Stimulated activated naive CD8-positive, alpha-beta T cell treated with anti-CD3 and anti-CD28 coated beads, Interleukin-15, Interleukin-2, amounts not matched to agents 100 U/mL and 50 U/mL, for 24 hours (primary cell): Measurements from ENCODE around the gene DNPEP.

Experiments used
- ATAC-seq: fragments of 150-1000 bp; cut with Tn5 transposase; one replicate; pipeline ENCODE4 v1.10.0; 2021
- DNase-seq: peaks from one replicate; pipeline ENCODE4 v3.0.0; 2021

The DNPEP gene

DNA sequence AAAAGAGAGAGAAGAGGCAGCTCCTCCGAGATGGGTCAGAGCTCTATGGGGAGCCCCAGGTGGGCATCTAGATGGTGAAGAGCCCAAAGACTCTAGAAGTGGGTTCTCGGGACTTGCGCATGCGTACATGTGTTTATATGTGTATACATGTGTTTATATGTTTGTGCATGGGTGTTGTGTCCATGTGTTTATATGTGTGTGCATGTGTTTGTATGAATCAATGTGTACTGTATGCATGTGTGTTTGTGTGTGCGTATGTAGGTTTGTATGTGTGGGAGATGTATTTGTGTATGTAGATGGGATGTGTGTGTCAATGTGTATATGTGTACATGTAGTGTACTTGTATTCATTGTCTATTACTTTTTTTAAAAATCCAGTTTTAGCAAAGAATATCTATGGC is 25.6 kb downstream of the DNPEP start:
- DNase-seq (no peak), ATAC-seq (no peak)

DNA sequence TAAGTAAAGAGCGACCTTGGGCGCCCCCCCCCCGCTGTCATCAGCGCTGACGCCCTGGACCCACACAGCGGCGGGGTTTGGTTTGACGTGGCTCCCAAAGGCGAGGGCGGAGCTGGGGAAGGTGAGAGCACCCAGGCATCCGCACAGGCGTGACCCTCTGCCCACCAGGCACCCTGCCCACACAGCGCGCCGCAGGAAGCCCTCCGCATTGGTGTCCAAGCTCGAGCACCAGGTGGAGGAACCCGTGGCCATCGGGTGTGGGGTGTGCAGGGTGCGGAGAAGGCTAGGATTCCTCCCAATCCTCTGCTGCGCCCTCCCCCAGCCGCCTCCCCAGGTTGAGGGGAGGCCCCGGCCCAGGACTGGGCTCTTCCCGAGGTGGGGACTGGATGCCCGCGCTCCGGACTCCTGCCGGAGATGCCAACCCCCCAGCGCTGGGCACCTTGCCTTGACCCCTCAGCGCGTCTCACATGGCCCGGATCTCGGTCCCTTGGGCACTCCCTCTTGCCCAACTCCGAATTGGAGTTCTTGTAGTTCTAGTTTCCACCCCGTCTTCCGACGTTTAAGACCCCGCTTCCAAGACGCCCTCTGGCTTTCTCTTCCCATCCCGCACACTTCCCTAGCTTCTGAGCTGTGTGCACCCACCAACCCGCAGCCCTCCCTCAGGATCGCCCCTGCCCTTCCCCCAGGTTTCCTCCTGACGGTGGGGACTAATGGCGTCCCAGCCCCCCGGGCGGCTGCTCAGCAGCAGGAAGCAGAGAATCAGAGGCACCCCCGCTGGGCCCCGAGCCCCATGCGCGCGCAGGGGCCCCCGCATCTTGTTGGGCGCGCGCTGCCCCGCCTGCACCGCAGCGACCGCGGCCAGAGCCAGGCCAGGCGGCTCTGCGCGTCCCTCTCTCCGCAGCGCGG is 29.3 kb downstream of the DNPEP start:
- ATAC-seq (peak; percentile 76), DNase-seq (peak; percentile 29)

DNA sequence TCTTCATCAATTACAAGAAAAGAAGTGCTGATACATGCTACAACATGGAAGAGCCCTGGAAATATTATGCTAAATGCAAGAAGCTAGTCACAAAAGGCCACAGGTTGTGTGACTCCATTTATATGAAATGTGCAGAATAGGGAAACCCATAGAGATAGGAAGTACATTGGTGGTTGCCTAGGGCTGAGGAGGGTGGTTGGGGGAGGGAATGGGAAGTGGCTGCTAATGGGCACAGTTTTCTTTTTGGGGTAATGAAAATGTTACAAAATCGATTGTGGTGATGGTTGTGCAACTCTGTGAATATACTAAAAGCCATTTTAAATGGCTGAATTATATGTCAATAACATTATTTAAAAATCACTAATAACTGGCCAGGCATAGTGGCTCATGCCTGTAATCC is 30.9 kb downstream of the DNPEP start:
- no peak for DNase-seq
- ATAC-seq = no peak

DNA sequence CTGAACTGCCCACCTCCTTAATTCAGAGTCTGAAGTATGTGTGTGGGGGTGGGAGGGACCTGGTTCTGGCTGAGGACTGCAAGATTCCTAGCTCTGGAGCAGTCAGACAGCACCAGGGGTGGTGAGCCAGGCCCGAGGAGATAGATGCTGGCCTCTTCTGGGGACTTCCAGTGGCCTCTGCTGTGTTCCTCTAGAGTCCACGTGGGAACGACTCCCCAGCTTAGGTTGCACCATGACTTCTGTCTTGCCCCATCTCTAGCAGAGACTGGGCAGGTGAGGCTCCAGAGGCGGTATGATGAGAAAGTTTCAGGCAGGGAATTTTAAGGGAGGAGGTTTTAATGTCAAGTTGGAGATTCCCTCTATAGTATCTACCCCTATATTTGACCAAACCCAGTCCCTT is 33.1 kb downstream of the DNPEP start:
- ATAC-seq = no peak
- no peak for DNase-seq

DNA sequence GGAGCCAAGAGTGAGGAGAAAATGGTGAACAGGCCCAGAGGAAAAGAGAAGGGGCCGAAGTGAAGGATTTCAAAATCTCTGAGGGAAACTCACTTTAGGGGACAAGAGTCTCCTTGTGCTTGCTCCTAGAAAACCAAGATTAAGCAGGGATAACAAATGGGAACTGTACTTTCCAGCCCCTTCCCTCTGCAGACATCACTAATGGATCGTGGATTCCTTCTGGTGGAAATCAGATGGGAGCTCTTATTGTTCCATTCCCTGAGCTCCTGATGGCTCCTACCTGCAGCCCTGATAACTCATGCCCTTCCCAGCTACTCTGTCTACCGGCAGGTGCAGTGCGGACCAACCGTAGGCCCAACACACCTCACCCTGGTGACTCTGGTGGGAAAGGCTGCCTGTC is 34.6 kb downstream of the DNPEP start:
- ATAC-seq (no peak), DNase-seq (no peak)

DNA sequence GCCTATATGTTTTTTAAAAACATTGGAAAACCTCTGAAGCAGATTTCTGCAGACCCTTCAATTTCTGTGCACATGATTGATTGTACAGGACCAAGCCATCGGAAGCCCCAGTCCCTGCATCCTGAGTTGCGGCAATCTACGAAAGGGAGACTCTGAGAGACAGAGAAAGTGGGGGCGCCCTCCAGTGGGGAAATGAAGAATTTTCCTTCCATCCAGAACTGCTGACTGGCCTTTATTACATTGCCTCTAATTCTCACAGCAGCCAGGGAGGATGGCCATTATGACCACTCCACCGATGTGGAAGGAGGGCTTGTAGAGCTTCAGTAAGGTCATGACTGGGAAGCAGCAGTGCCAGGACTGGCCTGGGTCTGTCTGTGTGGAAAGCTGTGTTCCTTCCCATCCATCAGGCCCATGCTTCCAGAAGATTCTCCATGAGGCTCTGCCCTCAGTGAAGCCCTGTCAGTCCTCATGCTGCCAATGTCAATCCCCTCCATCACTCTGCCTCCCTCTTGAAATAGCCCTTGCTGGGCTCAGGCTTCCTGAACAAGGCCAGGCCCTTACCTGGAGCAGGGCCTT is 35.2 kb downstream of the DNPEP start:
- DNase-seq = peak; percentile 81
- ATAC-seq = peak; percentile 63

DNA sequence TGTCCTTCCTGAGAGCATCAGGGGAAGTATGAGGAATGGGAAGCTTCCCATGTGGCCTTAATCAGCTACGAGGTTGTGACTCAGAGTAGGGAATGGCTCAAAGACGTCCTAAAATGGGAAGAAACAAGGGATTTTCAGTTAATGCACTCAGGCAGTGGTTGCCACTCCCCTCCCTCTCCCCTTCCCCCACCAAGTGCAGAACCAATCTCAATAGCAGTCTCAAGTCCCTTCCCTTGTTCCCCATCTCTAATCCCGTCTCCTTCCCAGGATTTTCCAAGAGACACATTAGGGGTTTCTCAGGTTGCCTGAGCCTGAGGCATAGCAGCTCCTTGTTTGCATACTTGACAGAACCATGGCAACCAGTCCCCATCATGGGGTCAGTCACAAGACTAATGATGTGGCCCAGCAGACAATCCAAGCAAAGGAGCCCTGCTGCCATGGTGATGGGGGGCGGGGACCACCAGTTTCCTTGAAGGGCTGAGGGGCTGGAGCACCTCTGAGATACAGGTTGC is 36.9 kb downstream of the DNPEP start:
- DNase-seq (no peak), ATAC-seq (no peak)

DNA sequence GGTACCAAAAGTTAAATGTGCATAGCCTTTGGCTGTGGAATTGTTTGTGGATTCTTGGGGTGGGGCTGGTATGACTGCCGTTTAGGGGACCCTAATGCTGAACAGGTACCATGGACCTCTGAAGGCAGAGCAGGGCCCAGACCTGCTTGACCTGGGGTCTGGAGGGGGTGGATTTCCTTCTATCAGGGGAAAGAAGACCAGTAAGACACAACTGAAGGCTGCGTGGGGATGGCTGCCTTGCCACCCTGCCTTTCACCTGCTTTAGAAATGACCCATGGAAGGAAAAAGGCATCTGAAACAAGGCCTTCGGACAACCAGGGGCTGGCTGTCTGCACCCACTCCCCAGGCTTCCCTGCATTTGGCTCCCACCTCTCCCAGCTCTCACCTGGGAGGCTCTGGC is 37.5 kb downstream of the DNPEP start:
- DNase-seq (no peak), ATAC-seq (no peak)

DNA sequence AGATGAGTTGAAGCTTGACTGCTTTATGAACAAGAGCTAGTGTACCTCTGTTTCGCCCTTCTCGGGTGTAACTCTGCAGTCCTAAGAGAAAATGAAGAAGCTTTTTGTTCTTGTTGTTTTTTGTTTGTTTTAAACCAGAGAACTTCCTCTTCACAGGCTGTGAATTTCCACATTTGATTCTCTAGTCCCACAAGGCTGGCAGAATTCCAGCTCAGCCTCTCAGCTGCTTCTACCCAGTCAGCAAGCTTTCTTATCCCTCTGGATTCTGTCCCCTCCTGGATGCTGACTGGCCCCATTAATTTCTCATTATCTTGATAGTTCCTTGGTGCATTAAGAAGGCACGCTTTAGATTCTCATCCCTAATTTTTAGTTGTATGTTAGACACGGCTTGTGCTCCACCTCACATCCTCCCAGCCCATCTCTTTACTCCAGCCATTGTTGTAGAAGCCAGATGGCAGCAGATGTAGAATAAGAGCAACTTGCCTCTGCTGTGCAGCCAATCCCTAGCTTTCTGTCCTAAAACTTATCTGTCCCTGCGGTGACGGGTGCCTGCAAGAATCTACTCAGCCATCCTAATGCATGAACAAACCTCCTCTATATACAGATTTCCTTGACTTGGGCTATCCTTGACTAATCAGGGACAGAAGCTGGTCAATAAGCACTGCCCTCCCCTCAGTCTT is 42.8 kb downstream of the DNPEP start:
- ATAC-seq = no peak
- DNase-seq = no peak

DNA sequence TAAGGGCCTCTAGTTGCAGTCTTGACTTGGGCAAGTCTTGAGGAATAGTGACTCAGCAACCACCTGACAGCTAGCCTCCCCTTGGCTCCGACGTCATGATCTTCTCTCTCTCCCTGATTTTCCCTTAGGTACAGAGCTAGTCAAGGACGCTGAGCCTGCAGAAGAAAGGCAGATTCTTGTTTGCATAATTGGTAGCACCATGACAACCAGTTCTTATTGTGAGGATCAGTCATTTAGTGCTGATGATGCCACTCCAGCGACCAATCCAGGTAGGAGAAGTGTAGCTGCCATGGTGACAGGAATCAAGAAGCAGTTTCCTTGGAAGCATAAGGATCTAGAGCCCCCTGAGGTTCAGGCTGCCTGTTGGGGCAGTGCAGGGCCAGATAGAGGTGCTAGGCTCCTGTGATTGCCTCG is 52.3 kb downstream of the DNPEP start:
- ATAC-seq (no peak), DNase-seq (no peak)

DNA sequence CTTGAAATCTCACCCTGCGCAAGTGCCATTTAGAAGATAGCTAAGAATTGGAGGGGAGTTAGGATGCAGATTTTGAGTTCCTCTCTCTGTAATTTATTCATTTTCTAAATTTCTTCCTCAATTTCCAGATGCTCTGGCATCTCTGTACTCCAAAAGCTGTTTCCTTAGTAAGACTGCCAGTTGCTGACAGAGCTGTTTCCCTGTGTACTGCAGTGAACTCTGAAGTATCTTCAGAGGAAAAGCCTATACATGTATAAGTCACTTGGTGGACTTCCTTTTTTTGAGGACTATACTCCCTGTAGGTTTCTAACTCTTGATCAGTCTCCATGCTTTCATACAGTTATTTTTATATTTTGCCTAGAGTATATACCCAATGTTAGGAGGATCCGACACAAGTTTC is 53.6 kb downstream of the DNPEP start:
- ATAC-seq = no peak
- DNase-seq = no peak

DNA sequence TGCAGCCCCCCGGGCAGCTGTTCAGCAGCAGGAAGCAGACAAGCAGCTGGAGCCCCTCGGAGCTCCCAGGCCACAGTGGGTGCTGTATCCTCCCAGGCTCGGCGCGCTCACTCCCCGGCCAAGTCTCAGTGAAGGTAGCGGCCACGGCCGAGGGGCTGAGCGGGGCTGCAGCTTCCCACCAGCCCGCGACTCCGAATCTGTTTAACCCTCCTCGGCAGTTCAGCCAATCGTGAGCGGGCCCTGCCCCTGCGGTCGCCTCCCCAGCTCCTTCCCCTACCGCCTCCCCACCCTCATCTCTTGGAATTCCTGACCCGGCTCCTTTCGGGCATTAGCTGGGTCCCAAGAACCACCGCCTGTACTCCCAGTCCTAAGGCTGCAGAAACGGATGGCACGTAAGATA is 55.2 kb downstream of the DNPEP start, which contains the start of gene RESP18:
RESP18 (minus strand) TSS at position 203 of the 400 bp plus-strand sequence.
- ATAC-seq (no peak), DNase-seq (no peak)

DNA sequence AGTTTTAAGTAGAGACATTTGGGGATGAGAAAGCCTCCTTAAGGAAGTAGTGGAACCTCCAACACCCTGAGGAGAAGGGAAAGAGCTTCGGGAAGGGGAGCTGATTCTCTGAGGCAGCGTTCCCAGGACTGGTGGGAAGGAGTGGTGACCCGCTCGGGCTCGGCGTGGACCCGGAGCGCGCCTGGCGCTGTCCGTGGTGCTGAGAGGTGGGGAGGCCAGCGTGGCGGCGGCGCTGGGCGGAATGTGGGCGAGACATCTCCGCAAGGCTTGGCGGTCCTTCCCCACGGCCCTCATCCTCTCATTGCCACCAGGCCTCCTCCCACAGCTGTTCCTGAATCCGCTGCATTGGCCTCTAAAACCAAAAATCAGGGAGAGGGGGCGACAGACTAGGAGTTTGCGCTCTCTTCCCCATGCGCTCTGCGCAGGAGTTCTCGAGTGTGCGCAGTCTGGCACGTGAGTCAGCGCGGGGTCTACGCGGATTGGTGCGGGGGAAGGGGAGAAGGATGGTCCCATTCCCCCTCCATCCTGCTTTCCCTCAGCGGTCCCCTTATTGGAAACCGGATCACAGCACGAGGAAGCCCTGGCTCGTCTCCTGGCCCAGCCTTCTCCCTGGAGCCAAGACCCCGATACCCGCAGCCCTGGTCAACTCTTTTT is 56.0 kb downstream of the DNPEP start:
- no peak for ATAC-seq
- DNase-seq = peak; percentile 49

DNA sequence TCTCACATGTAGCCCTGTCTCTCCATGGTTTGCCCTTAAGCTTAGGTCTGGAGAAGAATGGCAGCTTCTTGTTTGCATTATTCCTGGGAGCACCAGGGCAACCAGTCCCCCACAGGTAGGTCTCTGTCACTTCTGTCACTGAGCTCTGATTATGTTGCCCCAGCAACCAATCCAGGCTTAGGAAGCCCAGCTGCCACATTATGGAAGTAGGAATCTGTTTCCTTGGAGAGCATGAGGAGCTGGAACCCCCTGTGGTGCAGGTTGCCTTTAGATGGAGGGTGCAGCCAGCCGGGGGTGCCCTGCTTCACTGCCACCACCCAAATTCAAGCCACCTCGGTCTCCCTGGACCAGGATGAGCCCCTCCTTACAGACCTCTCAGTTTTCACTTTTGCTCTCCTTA is 60.0 kb downstream of the DNPEP start:
- DNase-seq = no peak
- ATAC-seq = no peak

DNA sequence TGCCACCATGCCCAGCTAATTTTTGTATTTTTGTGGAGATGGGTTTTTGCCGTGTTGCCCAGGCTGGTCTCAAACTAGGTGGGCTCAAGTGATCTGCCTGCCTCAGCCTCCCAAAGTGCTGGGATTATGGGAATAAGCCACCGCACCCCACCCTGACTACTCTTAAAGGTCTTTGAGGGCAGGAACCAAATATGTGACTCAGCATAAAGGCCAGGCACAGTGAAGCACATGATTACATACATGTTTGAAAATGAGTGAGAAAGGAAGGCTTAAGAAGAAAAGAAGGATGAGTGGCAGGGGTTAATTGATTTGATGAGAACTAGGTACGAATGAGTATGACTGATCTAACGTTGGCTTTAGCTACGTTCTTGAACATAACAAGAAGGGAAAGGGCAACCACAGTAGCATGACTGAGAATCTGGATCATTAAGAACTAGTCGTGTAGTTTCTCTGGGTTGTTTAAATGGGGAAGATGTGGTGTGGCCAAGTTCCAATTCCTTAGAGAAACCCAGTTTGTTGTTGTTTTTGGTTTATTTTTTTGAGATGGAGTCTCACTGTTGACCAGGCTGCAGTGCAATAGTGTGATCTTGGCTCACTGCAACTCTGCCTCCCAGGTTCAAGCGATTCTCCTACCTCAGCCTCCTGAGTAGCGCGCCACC is 61.9 kb downstream of the DNPEP start:
- no peak for ATAC-seq
- DNase-seq = no peak

DNA sequence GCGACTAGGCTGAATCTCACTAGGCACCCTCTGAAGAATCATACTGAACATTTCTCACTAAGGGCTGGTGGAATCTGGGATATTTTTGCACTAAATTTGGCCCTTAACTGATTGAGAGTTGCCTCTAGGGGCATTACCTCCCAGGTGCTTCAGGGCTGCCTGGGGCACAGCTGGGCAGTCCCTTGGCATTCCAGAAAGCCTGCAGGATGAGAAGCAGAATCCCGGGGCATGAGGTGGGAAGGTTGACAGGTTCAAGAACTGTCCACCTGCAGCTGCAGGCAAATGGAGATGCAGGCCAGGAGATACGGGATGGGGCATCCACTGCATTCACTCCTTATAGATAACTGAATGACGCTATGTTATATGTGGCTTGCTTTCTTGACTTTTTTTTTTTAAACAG is 62.6 kb downstream of the DNPEP start:
- ATAC-seq (no peak), DNase-seq (no peak)

DNA sequence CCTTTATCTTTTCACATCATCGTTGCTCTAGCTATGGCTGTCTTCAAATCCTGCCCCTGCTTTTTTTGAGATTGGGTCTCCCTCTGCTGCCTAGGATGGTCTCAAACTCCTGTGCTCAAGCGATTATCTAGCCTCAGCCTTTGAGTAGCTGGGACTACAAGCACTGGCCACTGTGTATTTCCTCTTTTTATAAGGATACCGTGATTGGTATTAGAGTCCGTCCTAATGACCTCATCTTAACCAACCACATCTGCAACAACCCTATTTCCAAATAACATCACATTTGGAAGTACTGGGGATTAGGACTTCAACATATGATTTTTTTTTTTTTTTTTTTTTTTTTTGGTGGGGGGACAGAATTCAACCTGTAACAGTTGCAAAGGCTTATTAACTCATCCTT is 64.3 kb downstream of the DNPEP start:
- DNase-seq (no peak), ATAC-seq (no peak)
